ENCODE results near the gene EREG. TPM values are rescaled to one million over a fixed set of nuclear protein-coding genes. Genes with fewer than 3 reads are reported as not detected.

Gene EREG
- total and polyA plus RNA-seq, 10 of the 15 experiments (the other 5 are each of a cell fraction or from before 2014, with no cell fraction given) = not detected

GRCh38 chr4:74323663-74324062, 41.3 kb upstream of the EREG start:
- Histone ChIP-seq H3K9ac (ENCODE audit: control insufficient read depth, insufficient read depth, low read length) (no peak overlapping the region), H3K27ac (ENCODE audit: control insufficient read depth, insufficient read depth) (no peak overlapping the region), H3K9me3 (replicated peaks; ENCODE audit: control insufficient read depth, insufficient read depth, low read length) (no peaks in the 10 kb centered on the region), H2AFZ (ENCODE audit: control insufficient read depth, low read depth, low read length) (no peak overlapping the region), H3K4me3 (no peak overlapping the region), H3K27me3 (replicated peaks in 1 of 2; ENCODE audit: control insufficient read depth in 2 of 2, insufficient read depth in 2 of 2, low read length in 1 of 2) (peaks cover 0 to 3% of the 10 kb centered on the region in 2 experiments; a peak in 1 of 4 replicates), H3K79me2 (ENCODE audit: control insufficient read depth, insufficient read depth, low read length) (no peaks in the 10 kb centered on the region), H3K36me3 (ENCODE audit: control insufficient read depth in 2 of 2, insufficient read depth in 2 of 2, low read length in 1 of 2) (no peaks in the 10 kb centered on the region), H3K4me2 (ENCODE audit: control insufficient read depth, insufficient read depth) (no peak overlapping the region), H4K20me1 (ENCODE audit: control insufficient read depth, insufficient read depth) (no peaks in the 10 kb centered on the region), H3K4me1 (ENCODE audit: control insufficient read depth, insufficient read depth, low read length) (no peaks in the 10 kb centered on the region)
- CTCF ChIA-PET = interaction anchor here (1.5 kb wide), 1 partner anchor 47 kb away, joined by 4 read pairs; no protein-coding TSS in a partner anchor
- no peak for TF ChIP-seq SUZ12 (IDR thresholded peaks at IDR 0.05; ENCODE audit: unreplicated experiment)
- TF ChIP-seq ZNF217 (IDR thresholded peaks at IDR 0.05) = no peak
- TF ChIP-seq JUND (IDR thresholded peaks at IDR 0.05; ENCODE audit: low read depth, low read length) = no peak
- no peak for TF ChIP-seq RFX5 (IDR thresholded peaks at IDR 0.05; ENCODE audit: low read depth, low read length)
- TF ChIP-seq EGR1 (IDR thresholded peaks at IDR 0.05; ENCODE audit: borderline replicate concordance in 1 of 2, low read depth in 2 of 2, low read length in 2 of 2) = no peak
- TF ChIP-seq, protein P1, sequence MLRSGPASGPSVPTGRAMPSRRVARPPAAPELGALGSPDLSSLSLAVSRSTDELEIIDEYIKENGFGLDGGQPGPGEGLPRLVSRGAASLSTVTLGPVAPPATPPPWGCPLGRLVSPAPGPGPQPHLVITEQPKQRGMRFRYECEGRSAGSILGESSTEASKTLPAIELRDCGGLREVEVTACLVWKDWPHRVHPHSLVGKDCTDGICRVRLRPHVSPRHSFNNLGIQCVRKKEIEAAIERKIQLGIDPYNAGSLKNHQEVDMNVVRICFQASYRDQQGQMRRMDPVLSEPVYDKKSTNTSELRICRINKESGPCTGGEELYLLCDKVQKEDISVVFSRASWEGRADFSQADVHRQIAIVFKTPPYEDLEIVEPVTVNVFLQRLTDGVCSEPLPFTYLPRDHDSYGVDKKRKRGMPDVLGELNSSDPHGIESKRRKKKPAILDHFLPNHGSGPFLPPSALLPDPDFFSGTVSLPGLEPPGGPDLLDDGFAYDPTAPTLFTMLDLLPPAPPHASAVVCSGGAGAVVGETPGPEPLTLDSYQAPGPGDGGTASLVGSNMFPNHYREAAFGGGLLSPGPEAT (IDR thresholded peaks at IDR 0.05; ENCODE audit: low read depth) = no peak
- TF ChIP-seq, protein P2, sequence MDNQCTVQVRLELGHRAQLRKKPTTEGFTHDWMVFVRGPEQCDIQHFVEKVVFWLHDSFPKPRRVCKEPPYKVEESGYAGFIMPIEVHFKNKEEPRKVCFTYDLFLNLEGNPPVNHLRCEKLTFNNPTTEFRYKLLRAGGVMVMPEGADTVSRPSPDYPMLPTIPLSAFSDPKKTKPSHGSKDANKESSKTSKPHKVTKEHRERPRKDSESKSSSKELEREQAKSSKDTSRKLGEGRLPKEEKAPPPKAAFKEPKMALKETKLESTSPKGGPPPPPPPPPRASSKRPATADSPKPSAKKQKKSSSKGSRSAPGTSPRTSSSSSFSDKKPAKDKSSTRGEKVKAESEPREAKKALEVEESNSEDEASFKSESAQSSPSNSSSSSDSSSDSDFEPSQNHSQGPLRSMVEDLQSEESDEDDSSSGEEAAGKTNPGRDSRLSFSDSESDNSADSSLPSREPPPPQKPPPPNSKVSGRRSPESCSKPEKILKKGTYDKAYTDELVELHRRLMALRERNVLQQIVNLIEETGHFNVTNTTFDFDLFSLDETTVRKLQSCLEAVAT (IDR thresholded peaks at IDR 0.05) = no peak
- no peak for TF ChIP-seq SREBF1 (IDR thresholded peaks at IDR 0.05; ENCODE audit: low read length)
- TF ChIP-seq MEF2B (IDR thresholded peaks at IDR 0.05; ENCODE audit: partially characterized antibody, poor library complexity, severe bottlenecking) = no peak
- TF ChIP-seq GATAD2B (conservative IDR thresholded peaks at IDR 0.05; ENCODE audit: low read depth) = no peak
- no peak for TF ChIP-seq PAX8 (IDR thresholded peaks at IDR 0.05)
- no peak for TF ChIP-seq ZBTB4 (CRISPR knock-in tag; IDR thresholded peaks at IDR 0.05)
- TF ChIP-seq CBX3 (IDR thresholded peaks at IDR 0.05; ENCODE audit: borderline replicate concordance, low read depth) = no peak
- no peak for TF ChIP-seq BRCA1 (IDR thresholded peaks at IDR 0.05; ENCODE audit: low read depth, low read length)
- no peak for TF ChIP-seq NFYB (IDR thresholded peaks at IDR 0.05; ENCODE audit: insufficient read depth, low read depth, low read length)
- TF ChIP-seq CBFB (IDR thresholded peaks at IDR 0.05; ENCODE audit: low read depth) = no peak
- no peak for TF ChIP-seq KLF5 (IDR thresholded peaks at IDR 0.05; ENCODE audit: partially characterized antibody)
- ATAC-seq (no peak), FAIRE-seq (no peak), DNase-seq (ENCODE audit: low read depth, low spot score) (no peak)
- in situ Hi-C loops (cut with MboI) (loop anchor here (5.0 kb wide), 1 partner anchor 349 kb away; no protein-coding TSS in a partner anchor), intact Hi-C loops (cut with micrococcal nuclease; ENCODE audit: unreplicated experiment) (no loop called here)
- POLR2A ChIA-PET = no interaction called here
- RAD21 ChIA-PET (ENCODE audit: unreplicated experiment) = no interaction called here
- SMC1A ChIA-PET (ENCODE audit: uncharacterized antibody, unreplicated experiment) = interaction anchor here (0.6 to 1.4 kb wide), 2 partner anchors 14 to 651 kb away, joined by 4 to 6 read pairs; no protein-coding TSS in a partner anchor
- WGBS (ENCODE audit: insufficient coverage, insufficient replicate concordance, low lambda C conversion rate, missing lambda C conversion rate) = 30% methylated on average over 4 of the region's 4 CpGs
- no TSS peak for BruUV-seq (replicated peaks)

All from GM12878 (cell line).